Hematopoietic multipotent progenitor cell (in vitro differentiated cells): ENCODE results near the gene GLIPR1L1. TPM values are rescaled to one million over a fixed set of nuclear protein-coding genes. Genes with fewer than 3 reads are reported as not detected.
A peak's percentile ranks its signal among the peaks of the same experiment; 100 is the strongest.

ENCODE experiments used
- DNase-seq, 3 donors: peaks; one replicate each; pipeline ENCODE4 v3.0.0-alpha.2; 2011 to 2015; ENCODE audit warnings: low read depth in 2 of 3, low spot score in 2 of 3
- total RNA-seq: library from RNA; depleted of rRNA; stranded (reverse); fragments of >200 nt; gene quantifications from one replicate; pipeline ENCODE4 v1.2.3, GENCODE V29; 2012

The GLIPR1L1 gene
- total RNA-seq, 1 donor, result not detected

- no peak for DNase-seq
These were observed 15.5 kb downstream of the GLIPR1L1 start for GRCh38 chr12:75349946-75350345.

- no peak for DNase-seq
These were observed 15.9 kb downstream of the GLIPR1L1 start for GRCh38 chr12:75350413-75350812.

- DNase-seq, result no peak
These were observed 19.5 kb downstream of the GLIPR1L1 start for GRCh38 chr12:75354011-75354410.

GRCh38 chr12:75360920-75361319 is 26.4 kb downstream of the GLIPR1L1 start:
- DNase-seq, result no peak

GRCh38 chr12:75361408-75361807 is 26.9 kb downstream of the GLIPR1L1 start:
- DNase-seq, result peak in 1 of 3 donors; percentile 9

- peak in 2 of 3 donors; percentile 5 to 18 for DNase-seq
These were observed 30.4 kb downstream of the GLIPR1L1 start for GRCh38 chr12:75364919-75365318.

GRCh38 chr12:75366629-75367028 is 32.2 kb downstream of the GLIPR1L1 start:
- DNase-seq, result no peak

- DNase-seq, result no peak
These were observed 40.5 kb downstream of the GLIPR1L1 start for GRCh38 chr12:75374971-75375370.

GRCh38 chr12:75378354-75378753 is 43.9 kb downstream of the GLIPR1L1 start:
- DNase-seq, result no peak

GRCh38 chr12:75389061-75389460 is 54.6 kb downstream of the GLIPR1L1 start:
- no peak for DNase-seq

GRCh38 chr12:75389706-75390105 is 55.2 kb downstream of the GLIPR1L1 start:
- no peak for DNase-seq

GRCh38 chr12:75390156-75390898 is 55.9 kb downstream of the GLIPR1L1 start:
- no peak for DNase-seq

- DNase-seq, result peak; percentile 73 to 99 (median 96)
These were observed 56.5 kb downstream of the GLIPR1L1 start, which contains the start of gene GLIPR1L2 for GRCh38 chr12:75390899-75391538. Gene GLIPR1L2 (plus strand): TSS chr12:75391089. CDS start chr12:75391117, 28 bp downstream.

GRCh38 chr12:75404231-75404630 is 69.8 kb downstream of the GLIPR1L1 start:
- DNase-seq, result no peak

GRCh38 chr12:75407683-75408082 is 73.2 kb downstream of the GLIPR1L1 start:
- no peak for DNase-seq

- DNase-seq, result no peak
These were observed 75.4 kb downstream of the GLIPR1L1 start for GRCh38 chr12:75409830-75410229.

GRCh38 chr12:75414671-75415070 is 80.2 kb downstream of the GLIPR1L1 start:
- DNase-seq, result no peak

- no peak for DNase-seq
These were observed 85.4 kb downstream of the GLIPR1L1 start for GRCh38 chr12:75419841-75420240.
